Thyroid gland (tissue), 4 donors: ENCODE results near the gene DBT.

Source experiments
- CTCF ChIP-seq, 6 experiments: fragments of 200-600 bp in 3 of 6; fragments of 450-650 bp in 3 of 6; sonication (generic) in 3 of 6; IDR thresholded peaks; one replicate each; pipeline ENCODE4 v1.5.1; 2016 to 2019; ENCODE audit warnings: antibody characterized with exemption in 6 of 6, mild to moderate bottlenecking in 2 of 6, inconsistent platforms in 1 of 6, moderate library complexity in 1 of 6
- POLR2A ChIP-seq, 2 donors: fragments of 450-650 bp; IDR thresholded peaks; one replicate each; pipeline ENCODE4 v1.6.1; 2017; ENCODE audit warnings: antibody characterized with exemption in 2 of 2, mild to moderate bottlenecking in 2 of 2, moderate library complexity in 1 of 2

GRCh38 chr1:100183370-100183769 is 66.3 kb downstream of the DBT start:
- TF ChIP-seq CTCF (IDR thresholded peaks at IDR 0.05) (no peak), POLR2A (IDR thresholded peaks at IDR 0.05) (no peak)
